Motor neuron (in vitro differentiated cells): ENCODE measurements around the gene PPIC. TPM values are rescaled to one million over a fixed set of nuclear protein-coding genes. Genes with fewer than 3 reads are reported as not detected.

Source experiments
- ATAC-seq, 8 experiments: fragments of 200-7000 bp; cut with Tn5 transposase; replicated peaks in 6 of 8; 2 replicates each; pipeline ENCODE4 v1.8.0; 2021; ENCODE audit warnings: mild to moderate bottlenecking in 8 of 8, moderate library complexity in 8 of 8
- H3K27ac ChIP-seq, 2 donors: fragments of 250-450 bp; sonication (Bioruptor Pico); 2 replicates each; pipeline ENCODE4 v1.9.0; 2021; ENCODE audit warnings: antibody characterized with exemption in 2 of 2, mild to moderate bottlenecking in 2 of 2, moderate library complexity in 1 of 2
- H3K4me1 ChIP-seq, 2 donors: fragments of 250-450 bp; sonication (Bioruptor Pico); replicated peaks in 1 of 2; 2 replicates each; pipeline ENCODE4 v1.6.1; 2021; ENCODE audit warnings: antibody characterized with exemption in 2 of 2, mild to moderate bottlenecking in 2 of 2, moderate library complexity in 1 of 2
- H3K4me3 ChIP-seq, 5 donors: fragments of 250-450 bp; sonication (Bioruptor Pico); 2 replicates each; pipeline ENCODE4 v1.9.0; 2021; ENCODE audit warnings: antibody characterized with exemption in 5 of 5, mild to moderate bottlenecking in 5 of 5, moderate library complexity in 4 of 5
- WGBS, 10 experiments: fragments of 450-650 bp; shearing (Covaris generic); methylation state at CpG; one replicate each; pipeline ENCODE4 v1.0.0; 2022; 5-methylcytosine and 5-hydroxymethylcytosine counted together
- in situ Hi-C, 9 experiments: fragments of 400-800 bp; cut with MboI; loops; one replicate each; pipeline ENCODE4 v1.15.0; 2021; ENCODE audit warnings: low sequenced_read_pairs in 9 of 9, low pct_unique_long_range_greater_than_20kb in 2 of 9; ENCODE audit not compliant: unreplicated experiment in 9 of 9
- total RNA-seq, 8 experiments: library from RNA; unstranded; fragments of 300-600 nt; gene quantifications; 2 replicates each; pipeline versions ENCODE4 v1.2.3 to v1.2.4, GENCODE V29; 2022

Gene PPIC
- total RNA-seq = 10 to 100 TPM in 4 of 8 experiments, 1 to 10 TPM in 4; 1.9 to 64.1 (median 8.9) TPM

DNA sequence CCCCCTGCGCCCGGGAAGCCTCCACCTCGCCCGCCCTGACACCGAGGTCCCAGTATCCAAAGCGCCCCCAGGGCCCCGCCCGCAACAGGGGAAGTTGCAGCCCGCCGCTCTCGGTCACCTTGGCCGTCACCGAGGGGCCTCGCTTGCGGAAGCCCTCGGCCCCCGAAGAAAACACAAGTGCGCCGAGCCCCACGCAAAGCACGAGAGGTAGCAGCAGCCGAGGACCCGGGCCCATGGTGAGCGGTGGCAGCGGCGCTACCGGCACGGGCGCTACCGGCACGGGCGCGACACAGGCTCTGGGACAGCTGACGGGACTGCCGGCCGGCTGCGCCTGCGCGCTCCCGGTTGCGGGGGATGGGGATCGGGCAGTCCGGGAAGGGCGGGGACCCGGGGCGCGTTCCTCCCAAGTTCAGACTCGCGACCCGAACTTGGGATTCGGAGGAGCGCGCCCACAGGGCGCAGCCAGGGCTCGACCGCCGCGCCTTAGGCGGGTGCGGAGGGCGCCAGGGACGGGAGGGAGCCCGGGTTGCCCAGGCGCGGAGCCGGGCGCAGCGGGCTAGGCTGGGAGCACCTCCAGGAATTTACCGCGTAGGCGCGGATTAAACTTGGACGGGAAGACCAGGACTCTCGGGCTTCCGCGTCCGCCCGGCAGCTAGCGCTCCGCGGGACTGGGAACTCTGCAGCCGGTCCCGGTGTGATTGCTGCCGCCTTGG is at the start of gene PPIC:
TSS of gene PPIC (minus strand) at position 335 of the 713 bp plus-strand sequence. CDS start at position 235, 100 bp downstream.
- no peak within 1 kb of the TSS for H3K27ac ChIP-seq
- peak; percentile 81 to 89 (median 86) for ATAC-seq
- peak within 1 kb of the TSS; percentile 50 to 83 (median 69) for H3K4me3 ChIP-seq
- in situ Hi-C loops = no loop called here
- WGBS, 10 experiments = 0% methylated on average over 1 to 5 of the region's 84 CpGs; no CpG with 5 or more reads in 7 of the 10 experiments
- peaks cover 3 to 7% of the 10 kb centered on the region in 2 donors for H3K4me1 ChIP-seq

DNA sequence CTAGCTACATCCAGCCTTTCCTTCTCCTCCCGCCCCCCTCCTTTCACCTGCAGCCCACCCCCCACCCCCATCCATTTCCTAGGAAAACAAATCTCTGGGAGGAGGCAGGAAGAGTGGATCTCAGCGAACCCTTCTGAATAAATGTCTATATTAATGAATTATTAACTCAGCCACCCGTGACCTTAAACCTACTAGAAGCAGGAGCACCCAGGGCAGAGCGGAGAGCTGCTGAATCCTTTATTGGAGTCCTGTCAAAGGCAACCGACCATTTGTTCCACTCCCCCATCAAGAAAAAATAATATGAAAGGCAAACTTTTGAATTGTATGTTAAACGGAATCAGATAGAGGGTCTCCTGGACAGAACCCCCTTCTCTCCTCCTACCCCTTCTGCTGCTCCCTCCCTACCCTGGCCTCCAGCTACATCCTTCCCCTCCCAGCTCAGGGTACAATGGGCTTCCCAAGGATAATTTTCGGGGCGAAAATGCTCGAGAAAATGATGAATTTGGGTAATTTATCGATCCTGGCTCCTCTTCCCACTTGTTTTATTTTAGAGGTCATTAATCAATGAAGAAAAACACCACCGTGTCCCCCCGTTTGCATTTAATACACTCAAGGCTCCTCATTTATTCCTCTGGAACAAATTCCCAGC is 49.2 kb upstream of the PPIC start:
- peaks cover 9 to 17% of the 10 kb centered on the region in 2 donors for H3K4me1 ChIP-seq
- no peak for ATAC-seq
- H3K27ac ChIP-seq = no peak overlapping the region
- H3K4me3 ChIP-seq = no peak overlapping the region
- 0 to 82% (median 9%) methylated on average over 1 to 12 of the region's 12 CpGs; no CpG with 5 or more reads in 4 of the 10 experiments for WGBS, 10 experiments
- in situ Hi-C loops = no loop called here

DNA sequence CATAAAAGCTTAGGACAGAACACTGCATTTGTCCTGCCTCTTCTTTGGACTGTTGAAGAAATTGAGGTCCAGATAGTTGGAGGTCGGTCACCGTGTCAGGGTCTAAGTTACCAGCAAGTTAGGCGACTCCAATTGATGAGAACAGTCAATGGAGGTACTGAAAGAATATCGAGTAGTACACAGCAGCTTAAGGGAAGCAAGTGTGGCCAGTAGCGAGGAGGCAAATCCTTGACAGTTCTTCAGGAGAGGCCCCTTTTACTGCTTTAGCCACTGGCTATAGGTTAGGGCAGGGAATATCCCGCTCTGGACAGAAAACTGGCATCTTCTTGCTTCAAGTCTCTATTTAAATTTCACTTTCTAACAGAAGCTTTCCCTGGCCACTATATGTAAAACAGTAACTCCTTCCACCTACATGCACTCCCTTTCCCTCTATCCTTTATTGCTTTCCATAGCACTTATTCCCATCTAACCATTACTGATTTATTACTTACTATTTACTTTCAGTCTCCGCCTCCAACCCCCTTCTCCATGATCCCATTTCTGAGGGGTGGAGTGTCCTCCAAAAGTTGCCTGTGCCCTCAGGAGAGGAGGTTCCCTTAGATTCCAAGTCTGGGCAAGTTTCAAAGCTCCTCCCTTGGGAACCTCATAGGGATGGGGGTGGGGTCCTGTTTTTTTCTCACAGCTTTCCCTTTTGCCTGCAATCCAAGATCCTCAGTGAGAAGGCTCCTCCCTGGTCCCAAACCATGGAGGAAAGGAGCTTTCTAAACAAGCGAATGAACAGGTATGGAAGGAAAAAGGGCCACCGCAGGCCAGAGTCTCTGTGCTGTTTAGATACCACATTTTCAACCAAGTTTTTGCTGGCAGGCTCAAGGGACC is 48.4 kb upstream of the PPIC start:
- no peak overlapping the region for H3K4me3 ChIP-seq
- 51 to 89% (median 75%) methylated on average over 1 to 7 of the region's 9 CpGs; no CpG with 5 or more reads in 1 of the 10 experiments for WGBS, 10 experiments
- ATAC-seq = peak in 1 of 8 experiments; percentile 3

DNA sequence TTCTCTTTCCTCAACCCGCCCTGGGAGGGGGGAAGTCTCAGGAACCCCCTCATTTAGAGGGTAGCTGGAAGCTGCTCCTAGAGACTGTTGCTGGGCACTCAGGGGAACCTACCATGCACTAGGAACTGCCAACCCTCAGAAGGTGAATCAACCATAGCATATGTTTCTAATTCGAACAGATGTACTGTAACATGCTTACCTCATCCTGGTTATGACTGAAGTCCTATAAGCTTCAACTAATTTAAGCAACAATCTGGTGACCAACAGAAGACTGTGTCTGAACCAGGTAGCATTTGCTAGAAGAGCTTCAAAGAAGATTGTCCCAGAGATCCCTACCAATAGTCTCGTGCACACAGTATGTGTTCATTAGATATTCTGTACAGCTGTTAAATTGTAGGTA is 46.8 kb upstream of the PPIC start:
- Histone ChIP-seq H3K4me1 (peaks cover 1 to 9% of the 10 kb centered on the region in 2 donors), H3K27ac (no peak overlapping the region), H3K4me3 (no peak overlapping the region)
- 56 to 100% (median 70%) methylated on average over 1 to 3 of the region's 3 CpGs; no CpG with 5 or more reads in 2 of the 10 experiments for WGBS, 10 experiments
- no peak for ATAC-seq
- in situ Hi-C loops = no loop called here

More for the DNA sequence above, 48.4 kb upstream of the PPIC start:
- Histone ChIP-seq H3K27ac (no peak overlapping the region), H3K4me1 (peaks cover 9 to 17% of the 10 kb centered on the region in 2 donors)
- in situ Hi-C loops = no loop called here

DNA sequence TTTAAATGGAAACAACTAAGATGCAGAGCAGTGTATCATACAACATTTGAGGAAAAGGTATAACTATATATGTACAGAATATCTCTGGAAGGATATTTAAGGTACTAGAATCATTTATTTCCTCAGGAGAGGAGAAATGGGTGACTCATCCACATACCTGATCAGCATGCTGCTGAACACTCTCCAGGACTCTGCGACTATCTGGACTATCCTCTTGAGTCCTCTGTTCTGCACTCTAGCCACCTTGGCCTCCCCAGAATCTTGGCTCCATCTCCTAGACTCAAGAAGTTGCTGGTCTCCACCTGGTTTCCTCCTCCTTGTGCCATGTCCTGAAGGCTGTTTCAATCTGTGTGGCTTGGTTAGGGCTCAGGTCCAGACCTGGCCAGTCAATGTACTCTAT is 43.7 kb upstream of the PPIC start:
- Histone ChIP-seq H3K4me3 (no peak overlapping the region), H3K27ac (no peak overlapping the region), H3K4me1 (peaks cover 0 to under 1% of the 10 kb centered on the region in 2 donors)
- in situ Hi-C loops = no loop called here
- no peak for ATAC-seq
- WGBS, 10 experiments = 40 to 100% (median 80%) methylated on average over 1 of the region's 1 CpG; no CpG with 5 or more reads in 3 of the 10 experiments

DNA sequence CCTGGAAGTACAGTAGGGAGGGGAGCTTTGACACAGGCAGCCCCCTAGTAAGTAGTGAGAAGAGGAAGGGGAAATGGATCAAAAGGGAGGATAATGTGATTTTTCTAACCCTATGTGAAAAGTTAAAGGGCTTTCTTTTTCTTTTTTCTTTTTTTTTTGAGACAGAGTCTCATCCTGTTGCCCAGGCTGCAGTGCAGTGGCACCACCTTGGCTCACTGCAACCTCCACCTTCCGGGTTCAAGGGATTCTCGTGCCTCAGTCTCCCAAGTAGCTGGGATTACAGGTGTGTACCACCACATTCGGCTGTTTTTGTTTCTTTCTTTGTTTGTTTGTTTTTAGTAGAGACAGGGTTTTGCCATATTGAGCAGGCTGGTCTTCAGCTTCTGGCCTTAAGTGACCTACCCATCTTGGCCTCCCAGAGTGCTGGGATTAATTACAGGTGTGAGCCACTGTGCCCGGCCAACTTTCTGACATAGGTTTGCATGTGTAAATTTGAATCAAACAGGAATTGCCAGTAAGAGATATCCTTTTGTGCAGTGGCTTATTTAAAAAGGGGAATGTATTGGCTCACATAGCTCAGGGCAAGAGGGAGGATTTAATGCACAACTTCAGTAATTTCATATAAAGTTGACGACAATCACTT is 39.1 kb upstream of the PPIC start:
- Histone ChIP-seq H3K4me1 (no peaks in the 10 kb centered on the region), H3K4me3 (no peak overlapping the region), H3K27ac (no peak overlapping the region)
- no peak for ATAC-seq
- in situ Hi-C loops = no loop called here
- WGBS, 10 experiments = 49 to 100% (median 87%) methylated on average over 1 to 5 of the region's 5 CpGs

DNA sequence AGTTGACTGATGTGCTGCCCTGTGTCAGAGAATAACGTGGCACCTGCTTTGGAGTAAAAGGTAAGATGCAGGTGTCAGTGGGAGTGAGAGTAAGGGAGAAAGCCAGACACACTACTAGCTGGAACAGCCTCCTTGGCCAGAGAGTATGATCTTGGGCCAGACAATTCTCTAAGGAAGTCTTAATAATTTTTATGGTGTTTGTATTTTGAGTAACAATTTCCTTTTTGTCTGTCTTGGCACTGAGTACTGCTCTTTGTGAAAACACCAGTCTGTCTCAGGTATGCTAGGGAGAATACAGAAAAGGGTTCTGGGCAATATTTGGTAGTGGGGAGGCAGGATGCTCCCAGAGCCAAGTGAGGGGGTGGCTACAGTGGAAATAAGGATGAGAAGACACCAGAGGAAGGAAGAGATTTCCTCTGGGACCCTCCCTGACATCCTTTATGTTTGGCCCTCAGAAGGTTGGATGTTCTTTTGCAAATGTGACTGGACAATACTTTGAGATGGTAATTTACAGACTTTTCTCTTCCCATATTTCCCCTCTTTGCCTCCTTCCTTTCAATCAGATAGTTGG is 31.9 kb upstream of the PPIC start:
- Histone ChIP-seq H3K4me1 (no peaks in the 10 kb centered on the region), H3K4me3 (no peak overlapping the region), H3K27ac (no peak overlapping the region)
- ATAC-seq = no peak
- in situ Hi-C loops = no loop called here
- WGBS, 10 experiments = 0 to 80% (median 50%) methylated on average over 1 of the region's 1 CpG; no CpG with 5 or more reads in 5 of the 10 experiments

DNA sequence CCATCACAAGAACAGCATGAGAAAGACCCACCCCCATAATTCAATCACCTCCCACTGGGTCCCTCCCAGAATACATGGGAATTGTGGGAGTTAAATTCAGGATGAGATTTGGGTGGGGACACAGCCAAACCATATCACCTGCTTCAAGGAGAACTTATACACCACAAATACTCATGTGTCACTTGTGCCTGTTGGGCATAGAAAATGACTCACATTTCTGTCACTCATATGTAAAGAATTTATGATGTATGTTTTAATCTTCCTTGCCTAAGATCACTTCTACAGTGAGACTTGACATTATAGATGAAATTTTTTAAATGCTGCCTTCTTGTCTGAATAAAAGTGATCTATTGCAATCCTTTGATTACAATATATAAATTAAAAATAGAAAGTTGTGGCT is 29.5 kb upstream of the PPIC start:
- Histone ChIP-seq H3K27ac (no peak overlapping the region), H3K4me1 (no peaks in the 10 kb centered on the region), H3K4me3 (no peak overlapping the region)
- no peak for ATAC-seq
- in situ Hi-C loops = no loop called here

DNA sequence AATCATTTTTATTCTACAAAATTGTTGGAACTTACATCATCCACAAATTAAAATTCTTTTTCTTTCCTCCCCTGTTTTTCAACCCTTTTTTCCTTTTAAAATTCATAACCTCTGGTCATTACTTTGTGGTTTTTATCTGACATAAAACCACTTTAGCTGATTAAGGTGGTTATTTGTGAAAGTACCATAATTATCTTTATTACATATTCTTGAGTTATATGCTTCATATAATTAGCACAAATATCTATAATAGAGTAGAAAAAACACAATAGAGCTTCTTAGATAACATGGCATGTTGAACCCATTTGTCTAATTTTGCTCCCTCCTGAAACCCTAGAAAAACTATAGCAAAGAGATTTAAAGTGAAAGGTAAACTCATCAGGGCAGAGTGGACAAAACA is 22.9 kb upstream of the PPIC start:
- ATAC-seq = no peak
- Histone ChIP-seq H3K27ac (no peak overlapping the region), H3K4me3 (no peak overlapping the region), H3K4me1 (no peaks in the 10 kb centered on the region)
- in situ Hi-C loops = no loop called here

DNA sequence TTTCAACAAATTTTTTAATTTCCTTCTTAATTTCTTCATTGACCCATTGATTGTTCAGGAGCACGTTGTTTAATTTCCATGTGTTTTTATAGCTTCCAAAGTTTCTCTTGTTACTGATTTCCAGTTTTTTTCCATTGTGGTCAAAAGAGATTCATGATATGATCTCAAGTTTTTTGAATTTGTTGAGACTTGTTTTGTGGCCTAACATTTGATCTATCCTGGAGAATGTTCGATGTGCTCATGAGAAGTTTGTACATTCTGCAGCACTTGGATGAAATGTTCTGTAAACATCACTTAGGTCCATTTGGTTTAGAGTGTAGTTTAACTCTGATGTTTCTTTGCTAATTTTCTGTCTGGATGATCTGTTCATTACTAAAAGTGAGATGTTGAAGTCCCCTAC is 14.7 kb upstream of the PPIC start:
- in situ Hi-C loops = no loop called here
- WGBS, 10 experiments = 13 to 100% (median 87%) methylated on average over 1 to 2 of the region's 2 CpGs
- Histone ChIP-seq H3K4me3 (no peak overlapping the region), H3K27ac (no peak overlapping the region), H3K4me1 (no peaks in the 10 kb centered on the region)
- ATAC-seq = no peak

DNA sequence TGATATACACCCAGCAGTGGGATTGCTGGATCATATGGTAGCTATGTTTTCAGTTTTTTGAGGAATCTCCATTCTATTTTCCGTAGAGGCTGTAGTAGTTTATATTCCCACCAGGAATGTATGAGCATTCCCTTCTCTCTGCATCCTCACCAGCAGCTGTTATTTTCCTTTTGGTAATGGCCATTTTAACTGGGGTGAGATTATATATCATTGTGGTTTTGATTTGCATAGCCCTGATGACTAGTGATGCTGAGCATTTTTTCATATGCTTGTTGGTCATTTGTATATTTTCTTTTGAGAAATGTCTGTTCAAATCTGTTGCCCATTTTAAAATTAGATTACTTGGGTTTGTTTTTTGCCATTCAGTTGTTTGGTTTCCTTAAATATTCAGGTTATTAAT is 11.2 kb upstream of the PPIC start:
- Histone ChIP-seq H3K27ac (no peak overlapping the region), H3K4me1 (no peaks in the 10 kb centered on the region), H3K4me3 (no peak overlapping the region)
- in situ Hi-C loops = no loop called here
- no peak for ATAC-seq
- 20 to 91% (median 79%) methylated on average over 1 of the region's 1 CpG; no CpG with 5 or more reads in 2 of the 10 experiments for WGBS, 10 experiments

DNA sequence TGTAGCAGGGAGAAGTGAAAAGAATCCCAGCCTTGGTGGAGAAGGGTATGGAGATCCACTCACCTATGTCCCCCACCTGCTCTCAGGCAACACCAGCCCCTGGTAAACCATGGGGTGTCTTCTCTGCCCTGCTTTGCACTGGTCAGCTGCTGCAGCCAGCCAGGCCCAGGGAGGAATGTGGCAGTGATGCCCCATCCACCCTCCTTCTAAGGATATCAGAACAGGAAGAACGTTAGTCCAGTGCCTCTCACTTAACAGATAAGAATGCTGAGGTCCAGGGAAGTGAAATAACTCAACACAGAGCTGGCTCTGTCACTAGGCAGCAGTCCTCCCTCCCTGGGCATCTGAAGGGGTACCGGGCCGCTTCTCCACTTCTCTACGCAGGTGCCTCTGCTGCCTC is 9.7 kb upstream of the PPIC start:
- Histone ChIP-seq H3K4me1 (no peaks in the 10 kb centered on the region), H3K4me3 (no peak overlapping the region), H3K27ac (no peak overlapping the region)
- in situ Hi-C loops = no loop called here
- no peak for ATAC-seq
- WGBS, 10 experiments = 20 to 100% (median 58%) methylated on average over 1 of the region's 4 CpGs; no CpG with 5 or more reads in 6 of the 10 experiments
